Neutrophil (primary cell): Measurements from ENCODE around the gene FGF14.

Experiments
- H3K27ac ChIP-seq: fragments of 200-600 bp; sonication (generic); 2 replicates; pipeline ENCODE4 v1.5.1; 2016; ENCODE audit warnings: mild to moderate bottlenecking, moderate library complexity
- H3K27me3 ChIP-seq: fragments of 200-600 bp; sonication (generic); 2 replicates; pipeline ENCODE4 v1.6.0; 2016; ENCODE audit warnings: mild to moderate bottlenecking
- H3K36me3 ChIP-seq: fragments of 200-600 bp; sonication (generic); 2 replicates; pipeline ENCODE4 v1.5.1; 2017
- H3K4me1 ChIP-seq, 2 experiments: fragments of 200-600 bp in 1 of 2; sonication (generic) in 1 of 2; 1 replicate in 1 of 2; 2 replicates in 1 of 2; pipeline versions ENCODE4 v1.5.1 to v1.6.1; 2013 to 2016; ENCODE audit warnings: low read depth in 1 of 2, low read length in 1 of 2, mild to moderate bottlenecking in 1 of 2, moderate library complexity in 1 of 2; ENCODE audit not compliant: control insufficient read depth in 1 of 2, insufficient read depth in 1 of 2
- H3K4me3 ChIP-seq, 2 experiments: fragments of 200-600 bp in 1 of 2; sonication (generic) in 1 of 2; 1 replicate in 1 of 2; 2 replicates in 1 of 2; pipeline ENCODE4 v1.5.1; 2013 to 2016; ENCODE audit warnings: low read depth in 1 of 2, low read length in 1 of 2, mild to moderate bottlenecking in 1 of 2, moderate library complexity in 1 of 2
- H3K9me3 ChIP-seq: fragments of 200-600 bp; sonication (generic); 2 replicates; pipeline ENCODE4 v1.5.1; 2016
- TF ChIP-seq, protein P1 (sequence below): fragments of 200-600 bp; sonication (generic); IDR thresholded peaks from 2 replicates; pipeline ENCODE4 v1.5.1; 2016; ENCODE audit warnings: antibody characterized with exemption

FGF14 gene

DNA sequence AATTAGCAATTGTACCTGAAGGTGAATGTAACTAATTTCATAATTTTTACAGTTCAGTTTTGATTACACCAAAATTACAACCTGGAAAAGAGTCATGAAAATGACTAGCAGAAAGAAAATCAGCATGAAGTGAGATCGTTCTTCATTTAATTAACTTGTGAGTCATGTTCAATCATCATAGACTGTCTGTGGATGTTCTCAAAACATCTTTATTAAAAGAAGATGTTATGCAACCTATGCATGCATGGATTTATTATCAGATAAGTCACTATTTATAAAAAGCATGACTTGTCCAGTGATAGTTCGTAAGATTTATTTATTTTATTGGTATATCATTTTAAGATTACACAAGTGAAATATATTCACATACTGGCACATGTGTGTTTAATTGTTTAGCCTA lies 703.4 kb downstream of the FGF14 start:
- H3K4me3 ChIP-seq: no peak overlapping the region
- no peak overlapping the region for H3K27ac ChIP-seq
- H3K4me1 ChIP-seq: peaks cover 14 to 26% of the 10 kb centered on the region in 2 experiments
- H3K36me3 ChIP-seq: no peaks in the 10 kb centered on the region
- TF ChIP-seq, protein P1, sequence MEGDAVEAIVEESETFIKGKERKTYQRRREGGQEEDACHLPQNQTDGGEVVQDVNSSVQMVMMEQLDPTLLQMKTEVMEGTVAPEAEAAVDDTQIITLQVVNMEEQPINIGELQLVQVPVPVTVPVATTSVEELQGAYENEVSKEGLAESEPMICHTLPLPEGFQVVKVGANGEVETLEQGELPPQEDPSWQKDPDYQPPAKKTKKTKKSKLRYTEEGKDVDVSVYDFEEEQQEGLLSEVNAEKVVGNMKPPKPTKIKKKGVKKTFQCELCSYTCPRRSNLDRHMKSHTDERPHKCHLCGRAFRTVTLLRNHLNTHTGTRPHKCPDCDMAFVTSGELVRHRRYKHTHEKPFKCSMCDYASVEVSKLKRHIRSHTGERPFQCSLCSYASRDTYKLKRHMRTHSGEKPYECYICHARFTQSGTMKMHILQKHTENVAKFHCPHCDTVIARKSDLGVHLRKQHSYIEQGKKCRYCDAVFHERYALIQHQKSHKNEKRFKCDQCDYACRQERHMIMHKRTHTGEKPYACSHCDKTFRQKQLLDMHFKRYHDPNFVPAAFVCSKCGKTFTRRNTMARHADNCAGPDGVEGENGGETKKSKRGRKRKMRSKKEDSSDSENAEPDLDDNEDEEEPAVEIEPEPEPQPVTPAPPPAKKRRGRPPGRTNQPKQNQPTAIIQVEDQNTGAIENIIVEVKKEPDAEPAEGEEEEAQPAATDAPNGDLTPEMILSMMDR: no peak
- no peaks in the 10 kb centered on the region for H3K27me3 ChIP-seq
- H3K9me3 ChIP-seq: no peaks in the 10 kb centered on the region

GRCh38 chr13:101697745-101698144 lies 704.1 kb downstream of the FGF14 start:
- Histone ChIP-seq H3K36me3 (no peaks in the 10 kb centered on the region), H3K4me3 (no peak overlapping the region), H3K27ac (no peak overlapping the region), H3K9me3 (no peaks in the 10 kb centered on the region), H3K27me3 (no peaks in the 10 kb centered on the region), H3K4me1 (peaks cover 14 to 26% of the 10 kb centered on the region in 2 experiments)
- TF ChIP-seq, protein P1: no peak

DNA sequence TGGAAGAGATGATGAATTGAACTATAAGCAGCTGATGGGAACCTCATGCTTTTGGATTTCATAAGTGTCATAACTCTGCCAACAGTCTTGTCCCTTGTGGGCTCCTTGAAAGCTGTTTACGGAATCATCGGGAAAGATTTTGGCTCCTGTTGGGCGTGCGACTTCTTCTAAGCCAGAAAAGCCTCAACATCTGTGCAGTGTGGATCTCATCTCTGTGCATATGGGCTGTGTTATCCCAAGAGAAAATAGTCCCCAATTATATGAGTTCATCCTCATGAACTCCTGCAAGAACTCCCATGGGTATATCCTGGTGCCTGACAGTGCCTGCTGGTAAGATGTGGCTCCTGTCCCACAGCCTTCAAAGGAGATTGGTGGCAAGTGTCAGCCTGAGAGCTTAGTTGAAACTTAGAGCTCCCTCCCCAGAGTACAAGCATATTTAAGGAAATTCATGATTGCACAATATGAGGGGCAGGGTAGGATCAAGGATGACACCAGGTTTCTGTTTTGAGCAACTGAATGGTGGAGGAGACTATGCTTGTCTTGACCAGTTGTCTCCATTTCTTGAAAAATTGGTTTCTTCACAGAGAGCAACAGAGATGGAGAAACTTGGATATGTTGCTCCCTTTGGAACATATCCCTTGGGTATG lies 705.9 kb downstream of the FGF14 start:
- TF ChIP-seq, protein P1: no peak
- peaks cover 14 to 25% of the 10 kb centered on the region in 2 experiments for H3K4me1 ChIP-seq
- no peaks in the 10 kb centered on the region for H3K9me3 ChIP-seq
- H3K27ac ChIP-seq: no peak overlapping the region
- H3K4me3 ChIP-seq: no peak overlapping the region
- H3K27me3 ChIP-seq: no peaks in the 10 kb centered on the region
- no peaks in the 10 kb centered on the region for H3K36me3 ChIP-seq

DNA sequence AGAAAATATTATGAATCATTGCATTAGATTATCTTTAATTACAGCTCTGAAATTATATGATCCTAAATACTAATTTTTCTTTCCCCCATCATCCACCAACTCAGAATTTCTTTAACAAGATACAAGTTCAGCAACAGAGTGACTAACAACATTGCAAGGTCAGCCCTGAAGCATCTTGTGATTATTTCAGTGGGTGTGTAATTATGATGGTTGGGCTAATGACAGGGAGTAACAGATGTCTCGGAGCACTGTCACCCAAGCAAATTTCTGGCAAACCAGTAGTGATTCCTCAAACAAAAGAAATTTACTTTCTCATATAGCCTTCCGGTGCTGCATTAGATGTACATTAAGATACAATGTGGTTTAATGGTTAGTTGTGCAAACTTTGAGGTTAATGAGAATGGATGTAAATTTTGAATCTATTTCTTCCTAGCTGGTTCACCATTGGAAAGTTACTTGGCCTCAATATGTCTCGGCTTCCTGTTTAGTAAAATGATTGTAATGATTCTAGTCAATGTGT lies 710.4 kb downstream of the FGF14 start:
- TF ChIP-seq, protein P1: no peak
- Histone ChIP-seq H3K4me1 (peaks cover 0 to 5% of the 10 kb centered on the region in 2 experiments), H3K27ac (no peak overlapping the region), H3K9me3 (no peaks in the 10 kb centered on the region), H3K36me3 (no peaks in the 10 kb centered on the region), H3K4me3 (no peak overlapping the region), H3K27me3 (no peaks in the 10 kb centered on the region)

DNA sequence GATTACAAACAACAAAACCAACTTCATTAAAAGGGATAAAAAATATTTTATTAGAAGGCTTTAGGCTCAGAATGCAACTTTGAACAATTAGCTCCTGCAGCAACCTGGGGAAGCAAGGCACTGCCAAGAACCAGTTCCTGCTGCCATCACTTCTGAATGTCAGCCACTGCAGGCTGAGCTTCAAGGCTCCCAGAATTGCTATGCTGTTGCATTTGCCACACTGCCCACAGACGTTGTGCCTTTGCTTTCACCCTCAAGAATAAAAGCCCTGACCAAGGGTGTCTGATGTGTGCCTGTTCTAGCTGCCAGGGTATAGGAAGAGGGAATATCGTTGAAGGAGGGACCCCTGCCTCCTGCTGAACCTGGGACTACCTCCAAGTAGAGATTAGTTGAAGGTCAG lies 711.0 kb downstream of the FGF14 start:
- no peaks in the 10 kb centered on the region for H3K36me3 ChIP-seq
- TF ChIP-seq, protein P1: no peak
- H3K4me1 ChIP-seq: peaks cover 0 to under 1% of the 10 kb centered on the region in 2 experiments
- H3K27ac ChIP-seq: no peak overlapping the region
- H3K9me3 ChIP-seq: no peaks in the 10 kb centered on the region
- no peak overlapping the region for H3K4me3 ChIP-seq
- no peaks in the 10 kb centered on the region for H3K27me3 ChIP-seq
